H9 (cell line): ENCODE data around the gene DNAJC7. TPM values are rescaled to one million over a fixed set of nuclear protein-coding genes. Genes with fewer than 3 reads are reported as not detected.

ENCODE experiments used
- DNase-seq: peaks from one replicate; pipeline ENCODE4 v3.0.0-alpha.2; 2017
- H2AFZ ChIP-seq: one replicate; pipeline ENCODE4 v1.6.1; 2013; ENCODE audit warnings: mild to moderate bottlenecking, low read length, control low read depth, moderate library complexity
- H2AK5ac ChIP-seq: 2 replicates; pipeline ENCODE4 v1.6.1; 2013; ENCODE audit warnings: low read length, control low read depth, mixed read lengths; ENCODE audit not compliant: insufficient read length
- H2BK120ac ChIP-seq: one replicate; pipeline ENCODE4 v1.6.1; 2013; ENCODE audit warnings: low read depth, mild to moderate bottlenecking, low read length, control low read depth, inconsistent platforms; ENCODE audit not compliant: poor library complexity, severe bottlenecking
- H2BK12ac ChIP-seq: 2 replicates; pipeline ENCODE4 v1.6.1; 2013; ENCODE audit warnings: low read length, control low read depth, mixed read lengths, low read depth; ENCODE audit not compliant: insufficient read length
- H2BK15ac ChIP-seq: 2 replicates; pipeline ENCODE4 v1.6.1; 2013; ENCODE audit warnings: low read depth, low read length, control low read depth
- H2BK20ac ChIP-seq: one replicate; pipeline ENCODE4 v1.6.1; 2013; ENCODE audit warnings: low read depth, mild to moderate bottlenecking, low read length, control low read depth, inconsistent platforms; ENCODE audit not compliant: poor library complexity, severe bottlenecking
- H2BK5ac ChIP-seq: 2 replicates; pipeline ENCODE4 v1.6.1; 2013; ENCODE audit warnings: low read length, control low read depth, mixed read lengths; ENCODE audit not compliant: insufficient read length
- H3K14ac ChIP-seq: 2 replicates; pipeline ENCODE4 v1.6.1; 2013; ENCODE audit warnings: low read length, control low read depth; ENCODE audit not compliant: insufficient read depth
- H3K18ac ChIP-seq: 2 replicates; pipeline ENCODE4 v1.6.1; 2013; ENCODE audit warnings: low read depth, mild to moderate bottlenecking, mixed read lengths, low read length, control low read depth; ENCODE audit not compliant: insufficient read length
- H3K23ac ChIP-seq: 2 replicates; pipeline ENCODE4 v1.6.1; 2013; ENCODE audit warnings: low read length, control low read depth, mixed read lengths, low read depth; ENCODE audit not compliant: insufficient read length
- H3K23me2 ChIP-seq: 2 replicates; pipeline ENCODE4 v1.6.1; 2013; ENCODE audit warnings: low read depth, mild to moderate bottlenecking, mixed read lengths, low read length, control low read depth; ENCODE audit not compliant: insufficient read length, poor library complexity, severe bottlenecking
- H3K27ac ChIP-seq: 2 replicates; pipeline ENCODE4 v1.5.1; 2013; ENCODE audit warnings: low read length, control low read depth, mixed read lengths, low read depth; ENCODE audit not compliant: insufficient read length
- H3K27me3 ChIP-seq: 2 replicates; pipeline ENCODE4 v1.6.1; 2013; ENCODE audit warnings: low read length, control low read depth, inconsistent platforms; ENCODE audit not compliant: insufficient read depth
- H3K4ac ChIP-seq: 2 replicates; pipeline ENCODE4 v1.6.1; 2013; ENCODE audit warnings: low read depth, mild to moderate bottlenecking, control low read depth, inconsistent platforms, low read length, moderate library complexity
- H3K4me1 ChIP-seq: 2 replicates; pipeline ENCODE4 v1.6.1; 2013; ENCODE audit warnings: low read length, control low read depth, inconsistent platforms; ENCODE audit not compliant: insufficient read depth
- H3K4me2 ChIP-seq: 2 replicates; pipeline ENCODE4 v1.6.1; 2013; ENCODE audit warnings: low read length, control low read depth, mixed read lengths; ENCODE audit not compliant: insufficient read length, insufficient read depth
- H3K56ac ChIP-seq: 2 replicates; pipeline ENCODE4 v1.6.1; 2013; ENCODE audit warnings: low read depth, mild to moderate bottlenecking, mixed read lengths, low read length, control low read depth; ENCODE audit not compliant: insufficient read length
- H3K79me1 ChIP-seq: 2 replicates; pipeline ENCODE4 v1.6.1; 2013; ENCODE audit warnings: low read depth, mild to moderate bottlenecking, moderate library complexity, low read length, control low read depth, inconsistent platforms; ENCODE audit not compliant: insufficient read depth, poor library complexity, severe bottlenecking
- H3K79me2 ChIP-seq: 2 replicates; pipeline ENCODE4 v1.6.1; 2013; ENCODE audit warnings: low read length, control low read depth, inconsistent platforms; ENCODE audit not compliant: insufficient read depth
- H3K9ac ChIP-seq: 2 replicates; pipeline ENCODE4 v1.6.1; 2013; ENCODE audit warnings: low read length, control low read depth, mixed read lengths; ENCODE audit not compliant: insufficient read length; ENCODE audit errors: extremely low read depth
- H3K9me3 ChIP-seq: one replicate; pipeline ENCODE4 v1.6.1; 2013; ENCODE audit warnings: low read depth, low read length, inconsistent platforms; ENCODE audit not compliant: control insufficient read depth
- H3T11ph ChIP-seq: one replicate; pipeline ENCODE4 v1.6.1; 2013; ENCODE audit warnings: mild to moderate bottlenecking, low read length, control low read depth, inconsistent platforms
- H4K20me1 ChIP-seq: one replicate; pipeline ENCODE4 v1.6.1; 2013; ENCODE audit not compliant: control insufficient read depth, insufficient read length, insufficient read depth
- H4K5ac ChIP-seq: 2 replicates; pipeline ENCODE4 v1.6.1; 2013; ENCODE audit warnings: low read depth, mild to moderate bottlenecking, mixed read lengths, low read length, control low read depth; ENCODE audit not compliant: insufficient read length
- H4K8ac ChIP-seq: replicated peaks from 2 replicates; pipeline ENCODE4 v1.6.1; 2013; ENCODE audit warnings: low read length, control low read depth, mixed read lengths, low read depth; ENCODE audit not compliant: insufficient read length
- H4K91ac ChIP-seq: 2 replicates; pipeline ENCODE4 v1.6.1; 2013; ENCODE audit warnings: low read depth, mild to moderate bottlenecking, moderate library complexity, mixed read lengths, low read length, control low read depth; ENCODE audit not compliant: insufficient read length
- H3K27ac Mint-ChIP-seq, 3 experiments: 2 replicates in 2 of 3; 3 replicates in 1 of 3; pipeline ENCODE4 v1.8.0; 2020 to 2021; ENCODE audit warnings: mixed read lengths in 3 of 3, mild to moderate bottlenecking in 1 of 3, moderate library complexity in 1 of 3
- H3K27me3 Mint-ChIP-seq: 2 replicates; pipeline ENCODE4 v1.8.0; 2021; ENCODE audit warnings: low read depth, mild to moderate bottlenecking, moderate library complexity, mixed read lengths
- H3K36me3 Mint-ChIP-seq, 3 experiments: 2 replicates in 2 of 3; 3 replicates in 1 of 3; pipeline ENCODE4 v1.8.0; 2020 to 2021; ENCODE audit warnings: low read depth in 3 of 3, mixed read lengths in 3 of 3; ENCODE audit not compliant: insufficient read depth in 1 of 3
- H3K4me1 Mint-ChIP-seq, 2 experiments: 2 replicates each; pipeline ENCODE4 v1.8.0; 2020; ENCODE audit warnings: mixed read lengths in 2 of 2
- H3K4me3 Mint-ChIP-seq, 2 experiments: 2 replicates in 1 of 2; 3 replicates in 1 of 2; pipeline ENCODE4 v1.8.0; 2020 to 2021; ENCODE audit warnings: mild to moderate bottlenecking in 2 of 2, mixed read lengths in 2 of 2, moderate library complexity in 1 of 2
- H3K9me3 Mint-ChIP-seq, 2 experiments: 2 replicates in 1 of 2; 3 replicates in 1 of 2; pipeline ENCODE4 v1.8.0; 2020; ENCODE audit warnings: mild to moderate bottlenecking in 2 of 2, mixed read lengths in 2 of 2, moderate library complexity in 1 of 2
- WGBS: extraction: QIAGEN DNeasy Blood & Tissue Kit; methylation state at CpG from one replicate; pipeline ENCODE4 v1.1.7; 2013; ENCODE audit warnings: missing lambda C conversion rate, low lambda C conversion rate, mixed read lengths; ENCODE audit not compliant: insufficient read length; ENCODE audit errors: extremely low coverage; 5-methylcytosine and 5-hydroxymethylcytosine counted together
- total RNA-seq: library from RNA; stranded (reverse); gene quantifications from 2 replicates; pipeline ENCODE4 v1.2.1, GENCODE V29; 2021
- TF ChIP-seq, protein P1 (sequence below): fragments of 200-600 bp; sonication (generic); conservative IDR thresholded peaks from 3 replicates; pipeline ENCODE4 v1.8.0; 2021; ENCODE audit warnings: antibody characterized with exemption, mild to moderate bottlenecking

The DNAJC7 gene
- total RNA-seq, 1 experiment from 2014 or later: 141 TPM

DNA sequence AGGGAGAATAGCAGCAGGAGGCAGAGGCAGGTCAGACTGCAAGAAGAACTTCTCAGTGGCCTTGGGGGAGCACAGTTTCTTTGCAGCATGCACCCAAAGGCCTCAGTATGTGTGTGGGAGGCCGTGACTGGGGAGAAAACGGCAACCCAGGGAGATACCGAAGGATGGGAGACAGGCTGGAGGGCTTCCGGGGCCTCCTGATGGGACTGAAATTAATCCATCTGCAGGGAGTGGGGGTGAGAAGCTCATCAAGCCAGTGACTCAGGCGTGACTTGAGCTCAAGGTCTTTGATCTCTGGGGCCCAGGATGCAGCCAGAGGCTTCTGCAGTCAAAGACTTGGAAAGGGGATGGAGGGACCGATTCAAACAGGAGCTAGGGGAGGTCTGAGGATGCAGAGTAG lies 38.3 kb upstream of the DNAJC7 start:
- Histone ChIP-seq H2BK20ac (no peak overlapping the region), H3T11ph (no peak overlapping the region), H3K14ac (no peak overlapping the region; the same call in 1 of the 2 replicates), H3K27me3 (no peaks in the 10 kb centered on the region), H2AFZ (no peak overlapping the region), H2BK120ac (no peak overlapping the region), H3K79me1 (no peaks in the 10 kb centered on the region), H3K23ac (no peak overlapping the region), H3K4me1 (peaks cover 5% of the 10 kb centered on the region; the same call in 1 of the 2 replicates), H2BK12ac (no peak overlapping the region), H4K20me1 (no peaks in the 10 kb centered on the region), H4K8ac (no peak overlapping the region), H3K23me2 (peaks cover 4% of the 10 kb centered on the region), H4K5ac (no peak overlapping the region), H3K9ac (no peak overlapping the region), H2BK15ac (no peak overlapping the region), H3K4ac (no peak overlapping the region), H2BK5ac (no peak overlapping the region), H2AK5ac (no peak overlapping the region), H3K79me2 (no peaks in the 10 kb centered on the region), H3K9me3 (no peaks in the 10 kb centered on the region), H4K91ac (no peak overlapping the region), H3K56ac (no peak overlapping the region), H3K18ac (no peak overlapping the region), H3K4me2 (no peak overlapping the region), H3K27ac (no peak overlapping the region)
- no CpG with 5 or more reads among the region's 6 CpGs for WGBS
- Mint-ChIP-seq H3K36me3 (no peaks in the 10 kb centered on the region; a peak in 1 of 7 replicates), H3K4me3 (peak overlapping the region in 1 of 2 experiments; percentile 51; a peak in 1 of 5 replicates), H3K27me3 (peaks cover 24% of the 10 kb centered on the region), H3K27ac (peak overlapping the region in 2 of 3 experiments; percentile 75 to 80; a peak in 4 of 7 replicates), H3K9me3 (no peaks in the 10 kb centered on the region; a peak in 1 of 5 replicates), H3K4me1 (peaks cover 42 to 66% of the 10 kb centered on the region in 2 experiments)
- TF ChIP-seq, protein P1, sequence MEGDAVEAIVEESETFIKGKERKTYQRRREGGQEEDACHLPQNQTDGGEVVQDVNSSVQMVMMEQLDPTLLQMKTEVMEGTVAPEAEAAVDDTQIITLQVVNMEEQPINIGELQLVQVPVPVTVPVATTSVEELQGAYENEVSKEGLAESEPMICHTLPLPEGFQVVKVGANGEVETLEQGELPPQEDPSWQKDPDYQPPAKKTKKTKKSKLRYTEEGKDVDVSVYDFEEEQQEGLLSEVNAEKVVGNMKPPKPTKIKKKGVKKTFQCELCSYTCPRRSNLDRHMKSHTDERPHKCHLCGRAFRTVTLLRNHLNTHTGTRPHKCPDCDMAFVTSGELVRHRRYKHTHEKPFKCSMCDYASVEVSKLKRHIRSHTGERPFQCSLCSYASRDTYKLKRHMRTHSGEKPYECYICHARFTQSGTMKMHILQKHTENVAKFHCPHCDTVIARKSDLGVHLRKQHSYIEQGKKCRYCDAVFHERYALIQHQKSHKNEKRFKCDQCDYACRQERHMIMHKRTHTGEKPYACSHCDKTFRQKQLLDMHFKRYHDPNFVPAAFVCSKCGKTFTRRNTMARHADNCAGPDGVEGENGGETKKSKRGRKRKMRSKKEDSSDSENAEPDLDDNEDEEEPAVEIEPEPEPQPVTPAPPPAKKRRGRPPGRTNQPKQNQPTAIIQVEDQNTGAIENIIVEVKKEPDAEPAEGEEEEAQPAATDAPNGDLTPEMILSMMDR: no peak
- DNase-seq: peak; percentile 36
